DND-41 (cell line): ENCODE data around the gene MAP2K5.

ENCODE experiments used
- ATAC-seq: fragments of 200-7000 bp; cut with Tn5 transposase; 3 replicates; pipeline ENCODE4 v1.9.1; 2021; ENCODE audit warnings: low read depth; ENCODE audit not compliant: insufficient read depth
- DNase-seq: peaks from one replicate; pipeline ENCODE4 v3.0.0-alpha.2; 2020
- H2AFZ ChIP-seq: 2 replicates; pipeline ENCODE4 v1.6.0; 2012; ENCODE audit warnings: low read depth, low read length
- H3K27ac ChIP-seq: 2 replicates; pipeline ENCODE4 v1.5.1; 2012; ENCODE audit warnings: low read length, inconsistent platforms
- H3K27me3 ChIP-seq: fragments of 200-600 bp; sonication (generic); 2 replicates; pipeline ENCODE4 v1.6.0; 2012; ENCODE audit warnings: low read length, mild to moderate bottlenecking, inconsistent platforms; ENCODE audit not compliant: insufficient read depth, poor library complexity
- H3K36me3 ChIP-seq: 2 replicates; pipeline ENCODE4 v1.5.1; 2012; ENCODE audit warnings: low read length, inconsistent platforms; ENCODE audit not compliant: insufficient read depth
- H3K4me1 ChIP-seq: 2 replicates; pipeline ENCODE4 v1.5.1; 2012; ENCODE audit warnings: mild to moderate bottlenecking, low read length; ENCODE audit not compliant: insufficient read depth
- H3K4me2 ChIP-seq: 2 replicates; pipeline ENCODE4 v1.6.0; 2012; ENCODE audit warnings: mild to moderate bottlenecking, moderate library complexity, low read length, inconsistent platforms; ENCODE audit not compliant: insufficient read depth
- H3K4me3 ChIP-seq, 2 experiments: fragments of 200-600 bp in 1 of 2; shearing (Covaris generic) in 1 of 2; 2 replicates each; pipeline ENCODE4 v1.5.1; 2012 to 2016; ENCODE audit warnings: inconsistent platforms in 2 of 2, low read length in 2 of 2, mild to moderate bottlenecking in 2 of 2, low read depth in 1 of 2, moderate library complexity in 1 of 2
- H3K79me2 ChIP-seq: 2 replicates; pipeline ENCODE4 v1.6.0; 2012; ENCODE audit warnings: low read length, inconsistent platforms; ENCODE audit not compliant: insufficient read depth
- H3K9ac ChIP-seq: 2 replicates; pipeline ENCODE4 v1.6.0; 2012; ENCODE audit warnings: low read depth, mild to moderate bottlenecking, inconsistent platforms, low read length, moderate library complexity
- H3K9me3 ChIP-seq: 2 replicates; pipeline ENCODE4 v1.5.1; 2012; ENCODE audit warnings: low read length, moderate library complexity, mild to moderate bottlenecking, inconsistent platforms; ENCODE audit not compliant: insufficient read depth, severe bottlenecking
- H4K20me1 ChIP-seq: 2 replicates; pipeline ENCODE4 v1.6.0; 2012; ENCODE audit warnings: low read length; ENCODE audit not compliant: insufficient read depth
- EZH2 ChIP-seq: IDR thresholded peaks from 3 replicates; pipeline ENCODE4 v1.6.1; 2012; ENCODE audit warnings: borderline replicate concordance, low read depth, mild to moderate bottlenecking, moderate library complexity, low read length, inconsistent platforms; ENCODE audit not compliant: severe bottlenecking
- TF ChIP-seq, protein P1 (sequence below): IDR thresholded peaks from 2 replicates; pipeline ENCODE4 v1.5.1; 2012; ENCODE audit warnings: borderline replicate concordance, low read length, moderate library complexity, mild to moderate bottlenecking; ENCODE audit not compliant: poor library complexity, severe bottlenecking; ENCODE audit errors: extremely low read depth

Gene MAP2K5

DNA sequence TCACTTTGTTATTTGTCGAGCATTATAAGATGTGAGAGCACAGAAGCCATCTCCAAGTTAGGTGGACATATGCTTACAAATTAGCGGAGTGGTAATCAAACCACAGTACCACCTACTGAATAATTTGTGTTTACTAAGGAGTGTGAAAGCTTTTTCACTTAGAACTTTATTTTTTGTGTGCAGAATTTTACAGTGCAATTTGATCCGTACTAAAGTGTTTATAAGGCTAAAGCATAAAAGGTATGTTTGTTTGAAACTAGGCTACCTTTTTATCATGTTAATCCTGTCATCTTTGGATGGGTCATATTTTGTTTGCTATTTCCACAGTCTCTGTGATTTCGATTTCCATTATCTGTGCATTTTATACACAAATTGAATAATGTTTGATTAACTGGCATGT is 37.5 kb downstream of the MAP2K5 start:
- no peak for ATAC-seq
- no peaks in the 10 kb centered on the region for H4K20me1 ChIP-seq
- H3K9ac ChIP-seq = no peak overlapping the region
- H3K4me3 ChIP-seq = no peak overlapping the region
- no peaks in the 10 kb centered on the region for H3K4me1 ChIP-seq
- no peak overlapping the region for H3K27ac ChIP-seq
- 0 out of 2 replicates have a peak, but pooled peaks cover 4% of the 10 kb centered on the region for H3K36me3 ChIP-seq
- no peaks in the 10 kb centered on the region for H3K27me3 ChIP-seq
- H3K79me2 ChIP-seq = no peaks in the 10 kb centered on the region
- H3K4me2 ChIP-seq = no peak overlapping the region
- no peak for DNase-seq
- H2AFZ ChIP-seq = no peak overlapping the region
- H3K9me3 ChIP-seq = no peaks in the 10 kb centered on the region
- no peak for TF ChIP-seq EZH2
- TF ChIP-seq, protein P1, sequence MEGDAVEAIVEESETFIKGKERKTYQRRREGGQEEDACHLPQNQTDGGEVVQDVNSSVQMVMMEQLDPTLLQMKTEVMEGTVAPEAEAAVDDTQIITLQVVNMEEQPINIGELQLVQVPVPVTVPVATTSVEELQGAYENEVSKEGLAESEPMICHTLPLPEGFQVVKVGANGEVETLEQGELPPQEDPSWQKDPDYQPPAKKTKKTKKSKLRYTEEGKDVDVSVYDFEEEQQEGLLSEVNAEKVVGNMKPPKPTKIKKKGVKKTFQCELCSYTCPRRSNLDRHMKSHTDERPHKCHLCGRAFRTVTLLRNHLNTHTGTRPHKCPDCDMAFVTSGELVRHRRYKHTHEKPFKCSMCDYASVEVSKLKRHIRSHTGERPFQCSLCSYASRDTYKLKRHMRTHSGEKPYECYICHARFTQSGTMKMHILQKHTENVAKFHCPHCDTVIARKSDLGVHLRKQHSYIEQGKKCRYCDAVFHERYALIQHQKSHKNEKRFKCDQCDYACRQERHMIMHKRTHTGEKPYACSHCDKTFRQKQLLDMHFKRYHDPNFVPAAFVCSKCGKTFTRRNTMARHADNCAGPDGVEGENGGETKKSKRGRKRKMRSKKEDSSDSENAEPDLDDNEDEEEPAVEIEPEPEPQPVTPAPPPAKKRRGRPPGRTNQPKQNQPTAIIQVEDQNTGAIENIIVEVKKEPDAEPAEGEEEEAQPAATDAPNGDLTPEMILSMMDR = no peak

DNA sequence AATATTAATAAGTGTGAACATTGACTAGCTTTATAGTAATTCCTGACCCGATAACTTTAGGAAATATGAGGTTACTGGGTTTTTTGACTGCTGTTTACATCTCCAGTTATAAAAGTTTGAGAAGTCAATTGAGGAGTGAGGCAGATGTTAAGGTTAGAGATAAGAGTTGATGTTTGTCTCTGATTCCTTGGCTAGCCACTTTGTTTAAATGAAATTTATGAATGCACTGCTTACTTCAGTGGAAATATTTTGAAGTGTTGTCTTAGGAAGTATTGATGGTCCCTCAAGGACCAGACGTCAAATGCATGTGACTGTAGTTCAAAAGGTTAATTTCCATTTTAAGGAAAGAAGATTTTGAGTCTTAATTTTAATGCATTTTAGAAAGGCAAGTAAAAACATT is 41.7 kb downstream of the MAP2K5 start:
- no peaks in the 10 kb centered on the region for H3K79me2 ChIP-seq
- H3K27ac ChIP-seq = no peak overlapping the region
- no peak overlapping the region for H3K9ac ChIP-seq
- no peaks in the 10 kb centered on the region for H3K9me3 ChIP-seq
- H3K4me3 ChIP-seq = no peak overlapping the region
- peaks cover 26% of the 10 kb centered on the region for H3K36me3 ChIP-seq
- H3K4me1 ChIP-seq = no peaks in the 10 kb centered on the region
- H3K27me3 ChIP-seq = no peaks in the 10 kb centered on the region
- no peak overlapping the region for H2AFZ ChIP-seq
- no peak for TF ChIP-seq EZH2
- TF ChIP-seq, protein P1 = no peak
- no peak for ATAC-seq
- DNase-seq = no peak
- H3K4me2 ChIP-seq = no peak overlapping the region
- no peaks in the 10 kb centered on the region for H4K20me1 ChIP-seq

DNA sequence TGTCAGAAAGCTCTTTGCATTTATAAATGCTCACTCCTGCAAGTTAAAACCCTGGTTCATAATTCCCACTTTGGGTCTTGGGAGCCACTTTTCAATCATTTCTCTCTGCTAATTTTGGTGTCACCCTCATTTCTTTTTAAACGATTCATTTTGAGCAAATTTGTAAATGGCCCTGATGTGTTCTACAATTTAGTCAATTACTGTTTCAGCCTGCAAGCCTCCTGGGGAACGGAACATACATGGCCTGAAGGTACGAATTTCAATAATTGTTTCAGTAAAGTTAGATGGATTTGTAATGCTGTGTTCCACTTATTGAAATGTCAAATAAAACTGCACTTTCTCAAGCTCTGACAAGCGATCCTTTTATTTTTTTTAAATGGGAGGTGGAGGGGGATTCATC is 43.2 kb downstream of the MAP2K5 start:
- H3K27me3 ChIP-seq = no peaks in the 10 kb centered on the region
- H3K27ac ChIP-seq = no peak overlapping the region
- H3K4me3 ChIP-seq = no peak overlapping the region
- H3K79me2 ChIP-seq = no peaks in the 10 kb centered on the region
- DNase-seq (no peak), ATAC-seq (no peak)
- no peak overlapping the region for H2AFZ ChIP-seq
- no peaks in the 10 kb centered on the region for H3K4me1 ChIP-seq
- H4K20me1 ChIP-seq = no peaks in the 10 kb centered on the region
- no peak overlapping the region for H3K4me2 ChIP-seq
- no peak for TF ChIP-seq EZH2
- TF ChIP-seq, protein P1 = no peak
- H3K9me3 ChIP-seq = no peaks in the 10 kb centered on the region
- H3K36me3 ChIP-seq = peaks cover 34% of the 10 kb centered on the region
- no peak overlapping the region for H3K9ac ChIP-seq

DNA sequence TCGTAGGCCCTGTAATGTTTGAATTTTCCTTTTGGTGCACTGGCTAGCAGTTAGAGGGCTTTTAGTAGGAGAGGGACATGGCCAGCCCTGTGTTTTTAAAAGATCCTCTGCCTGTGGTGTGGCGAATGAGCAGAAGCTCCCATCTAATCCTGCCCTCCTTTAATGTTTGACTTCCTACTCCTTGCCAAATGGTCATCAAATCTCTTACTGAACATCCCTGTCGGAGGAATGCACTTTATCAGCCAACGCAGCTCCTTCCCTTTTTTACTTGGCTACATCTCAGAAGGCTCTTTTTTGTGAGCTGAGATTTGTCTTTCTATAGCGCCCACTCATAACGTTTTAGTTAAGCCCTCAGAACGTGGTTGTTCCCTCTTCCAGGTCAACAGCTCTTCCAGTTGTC is 44.8 kb downstream of the MAP2K5 start:
- Histone ChIP-seq H4K20me1 (no peaks in the 10 kb centered on the region), H3K9me3 (no peaks in the 10 kb centered on the region), H3K4me3 (no peak overlapping the region), H3K27me3 (no peaks in the 10 kb centered on the region), H3K36me3 (peaks cover 32% of the 10 kb centered on the region), H2AFZ (no peak overlapping the region), H3K9ac (no peak overlapping the region), H3K27ac (no peak overlapping the region), H3K4me2 (no peak overlapping the region), H3K4me1 (no peaks in the 10 kb centered on the region), H3K79me2 (no peaks in the 10 kb centered on the region)
- TF ChIP-seq EZH2 = no peak
- TF ChIP-seq, protein P1 = no peak
- DNase-seq (no peak), ATAC-seq (no peak)
